Measurements from ENCODE around the gene KIAA0825.

Gene KIAA0825

GRCh38 chr5:94618493-94619328, at the start of gene KIAA0825, which contains the start of gene SLF1:
Gene KIAA0825, minus strand, starts transcription at chr5:94618604. Its CDS starts 81,478 bp downstream, at chr5:94537126.
Gene SLF1, plus strand, starts transcription at chr5:94618669. Its CDS starts 10,142 bp downstream, at chr5:94628811.
- DNase-seq (ENCODE audit: low read depth), result peak; percentile 79

GRCh38 chr5:94667937-94668336, 49.5 kb upstream of the KIAA0825 start:
- no peak for DNase-seq (ENCODE audit: low read depth)

- DNase-seq (ENCODE audit: low read depth), result no peak
Observed at GRCh38 chr5:94661086-94661485, 42.7 kb upstream of the KIAA0825 start.

- no peak for DNase-seq (ENCODE audit: low read depth)
Observed at GRCh38 chr5:94660506-94660905, 42.1 kb upstream of the KIAA0825 start.

GRCh38 chr5:94658272-94658671, 39.9 kb upstream of the KIAA0825 start:
- DNase-seq (ENCODE audit: low read depth), result no peak

GRCh38 chr5:94649874-94650273, 31.5 kb upstream of the KIAA0825 start:
- DNase-seq (ENCODE audit: low read depth), result no peak

- DNase-seq (ENCODE audit: low read depth), result no peak
Observed at GRCh38 chr5:94646758-94647157, 28.4 kb upstream of the KIAA0825 start.

GRCh38 chr5:94645053-94645452, 26.6 kb upstream of the KIAA0825 start:
- DNase-seq (ENCODE audit: low read depth), result no peak

- no peak for DNase-seq (ENCODE audit: low read depth)
Observed at GRCh38 chr5:94640176-94640575, 21.8 kb upstream of the KIAA0825 start.

- no peak for DNase-seq (ENCODE audit: low read depth)
Observed at GRCh38 chr5:94632024-94632423, 13.6 kb upstream of the KIAA0825 start.

- DNase-seq (ENCODE audit: low read depth), result no peak
Observed at GRCh38 chr5:94627191-94627590, 8.8 kb upstream of the KIAA0825 start.

- DNase-seq (ENCODE audit: low read depth), result no peak
Observed at GRCh38 chr5:94623877-94624276, 5.5 kb upstream of the KIAA0825 start.

GRCh38 chr5:94623011-94623410, 4.6 kb upstream of the KIAA0825 start:
- DNase-seq (ENCODE audit: low read depth), result no peak

GRCh38 chr5:94621763-94622162, 3.4 kb upstream of the KIAA0825 start:
- no peak for DNase-seq (ENCODE audit: low read depth)

- DNase-seq (ENCODE audit: low read depth), result no peak
Observed at GRCh38 chr5:94620256-94620655, 1.9 kb upstream of the KIAA0825 start.

- no peak for DNase-seq (ENCODE audit: low read depth)
Observed at GRCh38 chr5:94618029-94618492, 343 bp downstream of the KIAA0825 start.

GRCh38 chr5:94615862-94616261, 2.5 kb downstream of the KIAA0825 start:
- no peak for DNase-seq (ENCODE audit: low read depth)

- DNase-seq (ENCODE audit: low read depth), result no peak
Observed at GRCh38 chr5:94614156-94614805, 4.1 kb downstream of the KIAA0825 start.

- no peak for DNase-seq (ENCODE audit: low read depth)
Observed at GRCh38 chr5:94613583-94613982, 4.8 kb downstream of the KIAA0825 start.

- DNase-seq (ENCODE audit: low read depth), result no peak
Observed at GRCh38 chr5:94595281-94595840, 23.0 kb downstream of the KIAA0825 start.

- no peak for DNase-seq (ENCODE audit: low read depth)
Observed at GRCh38 chr5:94577466-94578245, 40.7 kb downstream of the KIAA0825 start.

- no peak for DNase-seq (ENCODE audit: low read depth)
Observed at GRCh38 chr5:94575196-94575595, 43.2 kb downstream of the KIAA0825 start.
